HT1080 (cell line): Measurements from ENCODE around the gene ISY1. TPM values are rescaled to one million over a fixed set of nuclear protein-coding genes. Genes with fewer than 3 reads are reported as not detected.
"Not testable (repeated sequence)": the region's sequence is repeated elsewhere in the genome, so short reads cannot be mapped to it uniquely, and the experiment has no call there.

ENCODE experiments used
- DNase-seq: peaks from one replicate; pipeline ENCODE4 v3.0.0-alpha.2; 2015; ENCODE audit warnings: low read depth
- total RNA-seq: library from RNA; depleted of rRNA; stranded (reverse); fragments of >200 nt; shearing (Covaris generic); gene quantifications from 2 replicates; pipeline ENCODE4 v1.2.3, GENCODE V29; 2014; rRNA removed

The ISY1 gene
- total RNA-seq, 1 experiment from 2014 or later: 88.6 TPM

DNA sequence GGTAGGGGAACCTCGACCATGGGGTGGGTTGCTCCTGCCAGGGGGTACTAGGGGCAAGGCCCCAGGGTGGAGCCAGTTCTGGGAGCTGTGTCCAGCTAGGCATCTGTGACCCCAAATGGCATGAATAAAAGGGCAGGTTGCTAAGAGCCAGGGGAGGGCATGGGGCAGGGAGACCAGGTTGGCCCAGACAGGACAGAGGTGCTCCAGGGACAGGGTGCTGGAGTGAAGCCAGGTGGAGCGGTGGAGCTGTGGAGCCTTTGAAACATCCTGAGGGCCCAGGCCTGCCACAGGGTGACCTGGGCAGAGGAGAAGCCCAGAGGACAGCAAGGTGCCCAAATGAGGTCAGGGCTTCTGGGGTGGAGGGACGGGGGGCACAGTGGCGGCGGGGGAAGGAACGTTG lies 72.6 kb downstream of the ISY1 start:
- not testable (repeated sequence) for DNase-seq

DNA sequence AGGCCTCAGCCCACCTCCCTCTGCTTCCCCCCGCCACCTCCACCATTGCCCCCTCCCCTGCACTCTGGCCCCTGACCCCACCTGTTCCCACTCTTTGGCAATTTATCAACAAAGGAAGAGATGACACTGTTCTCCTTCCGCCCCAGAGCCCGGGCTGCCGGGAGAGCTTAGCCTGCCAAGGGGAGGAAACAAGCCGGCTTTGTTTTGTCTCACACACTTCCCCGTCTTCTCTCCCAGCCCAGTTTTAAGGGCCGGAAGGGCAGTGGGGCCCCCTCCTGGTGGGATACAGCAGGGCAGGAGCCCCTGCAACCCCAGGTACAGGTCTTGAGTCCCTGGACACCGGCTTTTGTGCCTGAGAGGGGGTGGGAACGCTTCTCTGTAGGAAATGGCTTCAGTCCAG lies 73.0 kb downstream of the ISY1 start:
- peak; percentile 63 for DNase-seq

DNA sequence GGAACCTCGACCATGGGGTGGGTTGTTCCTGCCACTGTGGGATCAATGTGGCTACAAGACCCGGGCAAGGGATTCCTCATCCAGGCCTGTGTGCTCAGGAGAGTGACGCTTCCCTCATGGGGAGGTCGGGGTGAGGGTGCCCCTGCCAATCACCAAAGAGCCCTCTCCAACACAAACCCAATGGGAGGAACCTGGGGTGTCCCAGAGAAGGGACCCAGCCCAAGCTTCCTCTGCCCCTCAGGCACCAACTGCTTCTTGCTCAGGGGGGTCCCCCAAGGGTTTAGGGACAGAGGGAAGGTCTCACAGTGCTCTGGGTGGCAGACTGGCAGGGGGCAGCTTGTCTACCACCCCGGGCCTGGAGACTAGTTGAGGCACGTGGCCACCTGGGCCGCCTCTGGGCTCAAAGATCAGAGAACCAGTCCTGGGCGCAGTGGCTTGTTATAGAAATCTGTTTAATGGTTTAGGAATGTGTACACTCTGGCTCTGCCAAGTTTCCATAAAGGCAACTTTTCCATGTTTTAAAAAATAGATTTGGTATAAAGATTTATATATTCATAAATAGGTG lies 73.6 kb downstream of the ISY1 start:
- DNase-seq: no peak

DNA sequence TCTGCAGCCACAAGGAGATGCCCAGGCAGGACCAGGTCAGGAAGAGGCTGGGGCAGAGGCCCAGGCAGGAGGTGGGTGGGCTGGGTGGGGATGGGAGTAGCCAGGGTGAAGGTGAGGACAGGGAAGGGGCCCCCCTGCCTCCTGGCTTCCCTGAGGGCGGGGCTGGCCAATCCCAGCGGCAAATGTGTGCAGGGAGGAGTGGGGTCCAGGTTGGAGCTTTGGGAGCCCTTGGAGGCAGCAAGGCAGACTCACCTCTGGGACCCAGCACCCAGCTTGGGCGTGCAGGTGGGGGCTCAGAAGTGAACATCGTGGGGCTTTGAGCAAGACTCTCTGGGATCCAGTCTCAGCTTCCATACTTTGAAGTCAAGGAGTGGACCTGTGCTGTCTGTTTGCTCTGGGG lies 75.0 kb downstream of the ISY1 start:
- DNase-seq: no peak

DNA sequence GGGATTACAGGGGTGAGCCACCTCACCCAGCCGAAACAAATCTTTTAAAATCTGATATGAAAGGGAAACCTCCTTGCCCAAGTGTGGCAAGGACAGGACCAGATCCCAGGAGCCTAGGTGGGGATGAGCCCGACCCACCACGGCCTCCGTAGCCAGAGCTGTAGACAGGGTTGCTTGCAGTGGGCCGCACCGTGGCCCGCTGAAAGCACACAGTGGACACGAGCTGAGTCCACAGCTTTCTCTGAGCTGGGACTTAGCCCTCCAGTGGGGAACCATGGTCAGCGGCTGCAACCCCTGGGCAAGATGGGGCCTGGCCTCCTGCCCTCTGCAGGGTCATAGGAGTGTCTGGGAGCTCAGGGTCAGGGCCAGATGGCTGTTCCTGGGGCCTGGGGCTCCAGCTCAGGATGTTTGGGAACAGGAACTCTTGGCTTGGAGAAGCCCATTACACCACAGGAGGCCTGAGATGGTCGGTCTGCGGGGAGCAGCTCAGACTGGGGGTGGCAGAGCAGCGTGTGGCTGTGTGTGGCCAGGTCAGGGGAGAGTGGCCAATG lies 75.6 kb downstream of the ISY1 start:
- no peak for DNase-seq

DNA sequence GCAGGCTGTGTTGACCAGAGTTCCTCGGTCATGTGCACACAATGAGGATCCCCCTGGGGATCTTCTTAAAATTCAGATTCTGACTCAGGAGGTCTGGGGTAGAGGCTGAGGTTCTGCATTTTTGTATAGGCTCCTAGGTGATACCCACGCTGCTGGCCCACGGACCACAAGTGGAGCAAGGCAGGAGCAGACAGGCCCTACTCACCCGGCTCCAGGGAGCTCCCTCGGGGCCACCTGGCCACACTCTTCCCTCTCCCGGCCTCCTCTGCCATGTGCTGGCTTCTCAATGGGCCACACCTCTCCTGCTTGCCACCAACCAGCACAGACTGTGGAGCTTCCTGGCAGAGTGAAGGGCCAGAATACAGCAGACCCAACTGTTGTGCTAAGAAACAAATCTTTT lies 76.4 kb downstream of the ISY1 start:
- no peak for DNase-seq

DNA sequence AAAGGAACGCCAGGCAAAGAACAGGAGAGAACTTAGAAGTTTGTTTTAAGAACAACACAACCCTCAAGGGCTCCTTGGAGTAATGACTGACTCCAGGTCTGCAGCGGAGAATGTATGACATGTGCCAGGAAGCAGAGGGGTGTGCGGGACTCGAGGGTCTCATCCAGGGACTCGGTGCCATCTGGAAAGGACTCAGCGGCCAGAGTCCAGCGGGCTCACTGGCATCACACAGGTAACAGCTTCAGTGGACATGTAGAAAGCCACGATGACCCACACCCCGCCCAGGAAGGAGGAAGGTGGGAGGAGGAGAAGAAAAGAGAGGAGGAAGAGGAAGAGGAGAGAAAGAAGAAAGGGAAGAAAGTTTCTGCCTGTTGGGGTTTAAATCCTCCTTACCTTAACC lies 78.8 kb downstream of the ISY1 start:
- no peak for DNase-seq

DNA sequence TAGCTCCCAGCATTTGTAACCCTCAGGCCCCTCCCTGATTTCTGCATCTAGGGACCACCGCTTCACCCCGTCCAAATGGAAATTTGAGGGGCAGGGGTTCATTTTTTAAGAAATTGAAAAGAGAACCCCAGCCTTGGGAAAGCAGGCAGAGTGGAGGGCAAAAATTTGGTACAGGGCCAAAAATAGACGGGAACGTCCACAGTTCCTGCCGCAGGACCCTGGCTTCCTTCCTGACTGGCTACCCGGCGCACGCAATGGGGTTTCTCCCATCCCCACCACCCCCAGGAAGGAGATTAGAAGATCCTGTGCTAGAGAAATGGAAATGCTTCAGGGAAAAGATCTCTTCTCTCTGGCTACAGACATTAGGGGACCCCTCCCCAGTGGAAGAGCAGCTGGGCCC lies 79.4 kb downstream of the ISY1 start:
- DNase-seq: no peak

DNA sequence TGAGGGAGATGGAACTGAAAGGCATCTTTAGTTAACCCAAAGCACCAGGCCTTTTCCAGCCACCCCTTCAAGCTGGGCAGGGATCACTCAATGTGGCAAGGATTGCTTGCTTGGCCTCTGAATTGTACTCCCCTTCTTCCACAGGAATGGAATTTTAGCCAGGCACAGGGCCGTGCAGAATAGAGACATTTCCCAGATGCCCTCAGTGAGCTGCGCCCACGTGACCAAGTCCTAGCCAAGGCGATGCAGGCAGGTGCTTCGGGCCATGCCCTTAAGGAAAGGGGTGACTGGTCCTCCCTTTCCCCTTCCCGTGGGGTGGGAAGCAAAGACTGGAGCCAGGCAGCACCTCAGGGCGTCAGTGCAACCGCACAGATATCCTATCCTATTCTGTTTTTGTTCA lies 82.4 kb downstream of the ISY1 start:
- DNase-seq: no peak

Other genes starting within 250 kb of the ISY1 start
- gene CFAP92, start 167.0 kb downstream of the ISY1 start, total RNA-seq: not detected in 2 replicates
- not detected in 2 replicates for gene EFCC1, start 159.8 kb downstream of the ISY1 start, total RNA-seq
- gene GP9, start 100.3 kb downstream of the ISY1 start, total RNA-seq: not detected in 2 replicates
- 19.7 and 20.1 TPM in 2 replicates for gene RAB43, start 39.3 kb downstream of the ISY1 start, total RNA-seq
- 649 and 701 TPM in 2 replicates for gene CNBP, start 22.8 kb upstream of the ISY1 start, total RNA-seq
- gene COPG1, start 88.5 kb upstream of the ISY1 start, total RNA-seq: 155 and 158 TPM in 2 replicates
- 37.4 and 54.9 TPM in 2 replicates for gene HMCES, start 117.8 kb upstream of the ISY1 start, total RNA-seq